Measurements from ENCODE around the gene MGST3. TPM values are rescaled to one million over a fixed set of nuclear protein-coding genes. Genes with fewer than 3 reads are reported as not detected.

Gene MGST3
- total RNA-seq, 1 donor from 2014 or later: 181 TPM

DNA sequence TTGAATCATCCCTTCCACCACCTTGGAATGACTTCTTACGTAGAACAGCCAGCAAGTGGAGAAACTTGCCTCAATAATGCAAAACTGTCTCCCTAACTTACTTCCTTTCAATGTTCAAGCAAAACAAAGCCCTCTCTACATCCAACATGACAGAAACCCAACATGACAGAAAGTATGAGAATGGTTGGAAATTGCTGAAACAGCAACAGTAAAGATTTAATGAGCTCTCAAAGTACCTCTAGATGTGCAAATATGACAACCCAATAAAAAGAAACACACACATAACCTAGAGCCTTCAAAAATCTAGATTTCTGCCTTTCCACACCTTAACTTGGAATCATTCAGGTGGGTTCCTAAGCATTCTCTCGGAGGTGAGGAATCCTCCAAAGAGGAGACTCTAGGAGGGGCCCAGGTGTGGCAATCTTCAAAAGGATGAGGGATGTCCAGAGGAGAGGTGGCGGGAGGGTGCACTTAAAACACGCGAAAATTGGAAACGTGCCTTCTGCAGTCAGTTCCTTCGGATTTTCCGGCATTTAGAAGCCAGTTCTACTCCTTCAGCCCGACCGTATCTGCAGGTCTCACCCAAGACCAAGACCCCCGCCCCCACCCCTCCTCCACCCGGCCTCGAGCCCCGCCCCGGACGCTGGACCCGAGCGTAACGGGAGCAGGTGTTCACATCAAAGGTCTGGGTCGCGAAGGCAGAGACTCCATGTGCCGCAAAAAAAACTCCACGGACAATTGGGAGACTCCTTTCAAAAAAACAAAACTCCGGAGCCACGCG is 996 bp upstream of the MGST3 start:
- Histone ChIP-seq H3K9me3 (no peaks in the 10 kb centered on the region), H3K4me3 (peak overlapping the region; percentile 97), H3K27me3 (no peaks in the 10 kb centered on the region), H3K27ac (peak overlapping the region; percentile 86), H3K36me3 (no peaks in the 10 kb centered on the region), H3K4me1 (peaks cover 25% of the 10 kb centered on the region)
- intact Hi-C loops (cut with DNase I): no loop called here
- TF ChIP-seq, protein P1, sequence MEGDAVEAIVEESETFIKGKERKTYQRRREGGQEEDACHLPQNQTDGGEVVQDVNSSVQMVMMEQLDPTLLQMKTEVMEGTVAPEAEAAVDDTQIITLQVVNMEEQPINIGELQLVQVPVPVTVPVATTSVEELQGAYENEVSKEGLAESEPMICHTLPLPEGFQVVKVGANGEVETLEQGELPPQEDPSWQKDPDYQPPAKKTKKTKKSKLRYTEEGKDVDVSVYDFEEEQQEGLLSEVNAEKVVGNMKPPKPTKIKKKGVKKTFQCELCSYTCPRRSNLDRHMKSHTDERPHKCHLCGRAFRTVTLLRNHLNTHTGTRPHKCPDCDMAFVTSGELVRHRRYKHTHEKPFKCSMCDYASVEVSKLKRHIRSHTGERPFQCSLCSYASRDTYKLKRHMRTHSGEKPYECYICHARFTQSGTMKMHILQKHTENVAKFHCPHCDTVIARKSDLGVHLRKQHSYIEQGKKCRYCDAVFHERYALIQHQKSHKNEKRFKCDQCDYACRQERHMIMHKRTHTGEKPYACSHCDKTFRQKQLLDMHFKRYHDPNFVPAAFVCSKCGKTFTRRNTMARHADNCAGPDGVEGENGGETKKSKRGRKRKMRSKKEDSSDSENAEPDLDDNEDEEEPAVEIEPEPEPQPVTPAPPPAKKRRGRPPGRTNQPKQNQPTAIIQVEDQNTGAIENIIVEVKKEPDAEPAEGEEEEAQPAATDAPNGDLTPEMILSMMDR (IDR thresholded peaks at IDR 0.05): no peak
- ATAC-seq (peak; percentile 0), DNase-seq (no peak)

DNA sequence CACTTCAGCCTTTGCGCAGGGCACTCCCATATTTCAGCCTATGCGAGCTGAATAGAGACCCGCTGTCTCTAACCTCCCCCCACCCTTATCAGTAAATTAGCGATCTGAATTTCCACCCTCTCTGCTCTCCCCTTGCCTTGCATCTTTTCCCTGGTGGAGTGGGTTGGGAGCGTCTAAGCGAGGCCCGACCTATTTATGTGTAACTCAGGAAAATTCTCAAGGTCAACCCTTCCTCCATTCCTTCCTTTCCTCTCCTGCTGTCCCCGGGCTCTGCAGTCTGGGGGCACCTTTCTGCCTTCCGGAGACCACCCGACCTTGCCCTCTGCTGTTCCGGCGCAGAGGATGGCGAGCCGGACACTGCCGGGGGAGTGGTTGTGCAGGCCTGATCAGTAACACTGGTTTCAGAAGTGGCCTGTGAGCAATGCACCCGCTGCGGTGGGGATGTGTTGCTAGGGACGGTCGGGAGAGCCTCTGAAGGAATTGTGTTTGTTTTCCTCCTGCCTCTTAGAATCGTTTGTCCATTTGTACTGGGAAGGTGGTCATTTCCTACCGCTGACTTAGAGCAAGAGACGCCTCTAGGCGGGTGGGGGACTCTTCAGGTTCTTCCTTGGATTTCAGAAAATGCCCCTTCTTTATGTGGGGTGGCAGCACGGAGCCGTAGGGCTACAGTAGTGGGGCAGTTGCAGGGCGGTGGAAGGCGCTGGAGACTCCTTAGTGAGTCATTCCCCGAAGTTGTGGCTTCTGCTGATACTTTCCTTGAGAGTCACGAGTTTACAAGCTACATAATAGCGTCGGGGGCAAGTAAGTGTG is 513 bp downstream of the MGST3 start:
- H3K36me3 ChIP-seq: no peaks in the 10 kb centered on the region
- H3K27me3 ChIP-seq: no peaks in the 10 kb centered on the region
- no peaks in the 10 kb centered on the region for H3K9me3 ChIP-seq
- DNase-seq (peak; percentile 81), ATAC-seq (peak; percentile 58)
- intact Hi-C loops (cut with DNase I): no loop called here
- peaks cover 39% of the 10 kb centered on the region for H3K4me1 ChIP-seq
- H3K4me3 ChIP-seq: peak overlapping the region; percentile 97
- H3K27ac ChIP-seq: peak overlapping the region; percentile 86
- TF ChIP-seq, protein P1 (IDR thresholded peaks at IDR 0.05): no peak

GRCh38 chr1:165632152-165632469 is 1.1 kb downstream of the MGST3 start:
- peak overlapping the region; percentile 97 for H3K4me3 ChIP-seq
- H3K27me3 ChIP-seq: no peaks in the 10 kb centered on the region
- no peak for DNase-seq
- H3K9me3 ChIP-seq: no peaks in the 10 kb centered on the region
- no peaks in the 10 kb centered on the region for H3K36me3 ChIP-seq
- H3K4me1 ChIP-seq: peaks cover 45% of the 10 kb centered on the region
- ATAC-seq: peak; percentile 7
- intact Hi-C loops (cut with DNase I): no loop called here
- H3K27ac ChIP-seq: peak overlapping the region; percentile 86
- TF ChIP-seq, protein P1 (IDR thresholded peaks at IDR 0.05): no peak

DNA sequence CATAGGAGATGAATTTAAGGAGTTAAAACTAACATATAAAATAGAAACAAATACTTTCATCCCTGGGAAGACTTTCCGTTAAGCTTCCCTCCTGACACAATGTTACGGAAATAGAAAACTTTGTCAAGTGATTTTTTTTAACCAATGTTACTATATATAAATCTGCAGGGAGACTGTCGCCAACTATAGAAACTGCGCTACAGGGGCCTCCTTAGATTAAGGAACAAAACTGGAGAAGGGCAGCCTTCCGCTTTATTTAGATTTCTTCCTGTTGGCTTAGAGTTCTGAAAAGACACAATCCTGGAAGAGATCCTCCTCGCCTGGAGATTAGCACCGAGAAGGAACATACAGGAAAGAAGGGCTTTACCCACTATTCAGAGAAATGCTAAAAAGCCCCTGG is 1.5 kb downstream of the MGST3 start:
- TF ChIP-seq, protein P1 (IDR thresholded peaks at IDR 0.05): no peak
- no peaks in the 10 kb centered on the region for H3K27me3 ChIP-seq
- H3K4me1 ChIP-seq: peaks cover 47% of the 10 kb centered on the region
- DNase-seq (no peak), ATAC-seq (no peak)
- H3K4me3 ChIP-seq: peak overlapping the region; percentile 97
- no peaks in the 10 kb centered on the region for H3K9me3 ChIP-seq
- no peaks in the 10 kb centered on the region for H3K36me3 ChIP-seq
- H3K27ac ChIP-seq: peak overlapping the region; percentile 86
- intact Hi-C loops (cut with DNase I): no loop called here

- Histone ChIP-seq H3K4me3 (peak overlapping the region; percentile 17), H3K4me1 (peaks cover 58% of the 10 kb centered on the region), H3K27me3 (no peaks in the 10 kb centered on the region), H3K36me3 (no peaks in the 10 kb centered on the region), H3K27ac (no peak overlapping the region), H3K9me3 (no peaks in the 10 kb centered on the region)
- TF ChIP-seq, protein P1 (IDR thresholded peaks at IDR 0.05): no peak
- intact Hi-C loops (cut with DNase I): no loop called here
- ATAC-seq (no peak), DNase-seq (no peak)
Measured at GRCh38 chr1:165633614-165634013, 2.6 kb downstream of the MGST3 start.

Data from upper lobe of right lung (tissue), 1 donor.